GM23338 (cell line): ENCODE results near the gene OVAAL. TPM values are rescaled to one million over a fixed set of nuclear protein-coding genes. Genes with fewer than 3 reads are reported as not detected.

Experiments used
- ATAC-seq: fragments of 200-7000 bp; cut with Tn5 transposase; 3 replicates; pipeline ENCODE4 v1.9.1; 2020
- DNase-seq: peaks from one replicate; pipeline ENCODE4 v3.0.0-alpha.2; 2015; ENCODE audit warnings: low spot score
- H2AFZ ChIP-seq: fragments of 200-600 bp; sonication (generic); 2 replicates; pipeline ENCODE4 v1.8.0; 2016; ENCODE audit warnings: antibody characterized with exemption, mild to moderate bottlenecking, moderate library complexity
- H3F3A ChIP-seq: fragments of 200-600 bp; sonication (generic); replicated peaks from 2 replicates; pipeline ENCODE4 v1.8.0; 2017; ENCODE audit warnings: antibody characterized with exemption, mixed run types, low read depth
- H3K27ac ChIP-seq: fragments of 200-600 bp; sonication (generic); 2 replicates; pipeline ENCODE4 v1.6.1; 2016; ENCODE audit warnings: low read depth
- H3K27me3 ChIP-seq: fragments of 200-600 bp; sonication (generic); 2 replicates; pipeline ENCODE4 v1.8.0; 2016; ENCODE audit warnings: mild to moderate bottlenecking, mixed run types, moderate library complexity; ENCODE audit not compliant: insufficient read depth
- H3K36me3 ChIP-seq: fragments of 200-600 bp; sonication (generic); 2 replicates; pipeline ENCODE4 v1.8.0; 2016; ENCODE audit warnings: mild to moderate bottlenecking; ENCODE audit not compliant: insufficient read depth
- H3K4me1 ChIP-seq: fragments of 200-600 bp; sonication (generic); 2 replicates; pipeline ENCODE4 v1.8.0; 2016; ENCODE audit warnings: mild to moderate bottlenecking, moderate library complexity; ENCODE audit not compliant: insufficient read depth
- H3K4me2 ChIP-seq: fragments of 200-600 bp; sonication (generic); 2 replicates; pipeline ENCODE4 v1.7.1; 2017; ENCODE audit warnings: mixed run types
- H3K4me3 ChIP-seq: fragments of 200-600 bp; sonication (generic); 2 replicates; pipeline ENCODE4 v1.6.1; 2016; ENCODE audit warnings: mixed run types
- H3K79me2 ChIP-seq: fragments of 200-600 bp; sonication (generic); replicated peaks from 2 replicates; pipeline ENCODE4 v1.8.0; 2017; ENCODE audit warnings: mild to moderate bottlenecking; ENCODE audit not compliant: insufficient read depth
- H3K9me2 ChIP-seq: fragments of 200-600 bp; sonication (generic); 2 replicates; pipeline ENCODE4 v1.8.0; 2017; ENCODE audit not compliant: insufficient read depth
- H4K20me1 ChIP-seq: fragments of 200-600 bp; sonication (generic); replicated peaks from 2 replicates; pipeline ENCODE4 v1.8.0; 2017; ENCODE audit warnings: mild to moderate bottlenecking; ENCODE audit not compliant: insufficient read depth
- H3K27ac Mint-ChIP-seq: 2 replicates; pipeline ENCODE4 v1.8.0; 2020; ENCODE audit warnings: inconsistent platforms, mild to moderate bottlenecking, moderate library complexity, mixed read lengths
- H3K27me3 Mint-ChIP-seq: 3 replicates; pipeline ENCODE4 v1.8.0; 2022; ENCODE audit warnings: low read depth, mild to moderate bottlenecking, moderate library complexity, mixed read lengths, inconsistent platforms; ENCODE audit not compliant: insufficient read depth, poor library complexity
- H3K36me3 Mint-ChIP-seq: 3 replicates; pipeline ENCODE4 v1.8.0; 2021; ENCODE audit warnings: low read depth, mild to moderate bottlenecking, inconsistent platforms, moderate library complexity, mixed read lengths
- H3K4me1 Mint-ChIP-seq: 3 replicates; pipeline ENCODE4 v1.8.0; 2020; ENCODE audit warnings: mild to moderate bottlenecking, inconsistent platforms, mixed read lengths
- H3K4me3 Mint-ChIP-seq: 3 replicates; pipeline ENCODE4 v1.8.0; 2021; ENCODE audit warnings: moderate library complexity, mild to moderate bottlenecking, inconsistent platforms, mixed read lengths
- H3K9me3 Mint-ChIP-seq: 3 replicates; pipeline ENCODE4 v1.8.0; 2020; ENCODE audit warnings: moderate library complexity, mild to moderate bottlenecking, inconsistent platforms, mixed read lengths
- CREB1 ChIP-seq: fragments of 250-450 bp; sonication (Bioruptor Pico); IDR thresholded peaks from 2 replicates; pipeline ENCODE4 v1.5.0; 2020; ENCODE audit warnings: low read depth, mild to moderate bottlenecking, moderate library complexity
- EZH2phosphoT487 ChIP-seq: fragments of 200-600 bp; sonication (generic); IDR thresholded peaks from one replicate; pipeline ENCODE4 v1.8.1; 2018; ENCODE audit warnings: antibody characterized with exemption; ENCODE audit not compliant: unreplicated experiment
- JUNB ChIP-seq: IDR thresholded peaks from one replicate; pipeline ENCODE4 v1.6.1; 2016; ENCODE audit warnings: antibody characterized with exemption; ENCODE audit not compliant: unreplicated experiment
- NANOG ChIP-seq: IDR thresholded peaks from 2 replicates; pipeline ENCODE4 v1.6.1; 2016; ENCODE audit warnings: antibody characterized with exemption, borderline replicate concordance
- REST ChIP-seq: IDR thresholded peaks from one replicate; pipeline ENCODE4 v1.6.1; 2018; ENCODE audit warnings: antibody characterized with exemption; ENCODE audit not compliant: unreplicated experiment
- ZNF114 ChIP-seq: fragments of 250-450 bp; sonication (Bioruptor Pico); IDR thresholded peaks from 2 replicates; pipeline ENCODE4 v1.5.0; 2020; ENCODE audit warnings: mild to moderate bottlenecking, moderate library complexity
- ZNF331 ChIP-seq: fragments of 250-450 bp; sonication (Bioruptor Pico); IDR thresholded peaks from 2 replicates; pipeline ENCODE4 v1.5.0; 2020; ENCODE audit warnings: low read depth, mild to moderate bottlenecking, moderate library complexity
- polyA plus RNA-seq: library from polyadenylated mRNA; unstranded; fragments of >200 nt; fragmentation: Nextera tagmentation; extraction: Ambion mirVana; gene quantifications from 2 replicates; pipeline ENCODE4 v1.2.1, GENCODE V29; 2016
- total RNA-seq: library from RNA; depleted of rRNA; stranded (reverse); fragments of >200 nt; shearing (Covaris generic); gene quantifications from 2 replicates; pipeline ENCODE4 v1.2.3, GENCODE V29; 2014
- TF ChIP-seq, protein P1 (sequence below): fragments of 250-450 bp; sonication (Bioruptor Pico); IDR thresholded peaks from 2 replicates; pipeline ENCODE4 v1.5.0; 2020; ENCODE audit warnings: mild to moderate bottlenecking, moderate library complexity
- TF ChIP-seq, protein P2 (sequence below), 2 experiments: fragments of 200-600 bp in 1 of 2; sonication (generic) in 1 of 2; conservative IDR thresholded peaks; 2 replicates each; pipeline versions ENCODE4 v1.5.1 to v1.6.1; 2016 to 2017; ENCODE audit warnings: antibody characterized with exemption in 2 of 2, low read depth in 2 of 2, mild to moderate bottlenecking in 2 of 2, moderate library complexity in 1 of 2
- TF ChIP-seq, protein P3 (sequence below): IDR thresholded peaks from 2 replicates; pipeline ENCODE4 v1.6.1; 2016; ENCODE audit warnings: antibody characterized with exemption

Gene OVAAL
- total and polyA plus RNA-seq, 2 experiments from 2014 or later, result not detected

- Mint-ChIP-seq H3K27me3 (no peaks in the 10 kb centered on the region), H3K4me1 (peaks cover 8% of the 10 kb centered on the region), H3K27ac (no peak overlapping the region), H3K9me3 (no peaks in the 10 kb centered on the region), H3K36me3 (no peaks in the 10 kb centered on the region), H3K4me3 (no peak overlapping the region)
- Histone ChIP-seq H3K27ac (no peak overlapping the region), H3K4me2 (no peak overlapping the region), H3K79me2 (no peaks in the 10 kb centered on the region), H4K20me1 (no peaks in the 10 kb centered on the region), H3F3A (no peaks in the 10 kb centered on the region), H3K36me3 (no peaks in the 10 kb centered on the region), H3K9me2 (no peaks in the 10 kb centered on the region), H2AFZ (no peak overlapping the region; the same call in 1 of the 2 replicates), H3K4me1 (peaks cover under 1% of the 10 kb centered on the region), H3K27me3 (no peaks in the 10 kb centered on the region), H3K4me3 (no peak overlapping the region)
- DNase-seq (no peak), ATAC-seq (no peak)
- TF ChIP-seq, protein P1, sequence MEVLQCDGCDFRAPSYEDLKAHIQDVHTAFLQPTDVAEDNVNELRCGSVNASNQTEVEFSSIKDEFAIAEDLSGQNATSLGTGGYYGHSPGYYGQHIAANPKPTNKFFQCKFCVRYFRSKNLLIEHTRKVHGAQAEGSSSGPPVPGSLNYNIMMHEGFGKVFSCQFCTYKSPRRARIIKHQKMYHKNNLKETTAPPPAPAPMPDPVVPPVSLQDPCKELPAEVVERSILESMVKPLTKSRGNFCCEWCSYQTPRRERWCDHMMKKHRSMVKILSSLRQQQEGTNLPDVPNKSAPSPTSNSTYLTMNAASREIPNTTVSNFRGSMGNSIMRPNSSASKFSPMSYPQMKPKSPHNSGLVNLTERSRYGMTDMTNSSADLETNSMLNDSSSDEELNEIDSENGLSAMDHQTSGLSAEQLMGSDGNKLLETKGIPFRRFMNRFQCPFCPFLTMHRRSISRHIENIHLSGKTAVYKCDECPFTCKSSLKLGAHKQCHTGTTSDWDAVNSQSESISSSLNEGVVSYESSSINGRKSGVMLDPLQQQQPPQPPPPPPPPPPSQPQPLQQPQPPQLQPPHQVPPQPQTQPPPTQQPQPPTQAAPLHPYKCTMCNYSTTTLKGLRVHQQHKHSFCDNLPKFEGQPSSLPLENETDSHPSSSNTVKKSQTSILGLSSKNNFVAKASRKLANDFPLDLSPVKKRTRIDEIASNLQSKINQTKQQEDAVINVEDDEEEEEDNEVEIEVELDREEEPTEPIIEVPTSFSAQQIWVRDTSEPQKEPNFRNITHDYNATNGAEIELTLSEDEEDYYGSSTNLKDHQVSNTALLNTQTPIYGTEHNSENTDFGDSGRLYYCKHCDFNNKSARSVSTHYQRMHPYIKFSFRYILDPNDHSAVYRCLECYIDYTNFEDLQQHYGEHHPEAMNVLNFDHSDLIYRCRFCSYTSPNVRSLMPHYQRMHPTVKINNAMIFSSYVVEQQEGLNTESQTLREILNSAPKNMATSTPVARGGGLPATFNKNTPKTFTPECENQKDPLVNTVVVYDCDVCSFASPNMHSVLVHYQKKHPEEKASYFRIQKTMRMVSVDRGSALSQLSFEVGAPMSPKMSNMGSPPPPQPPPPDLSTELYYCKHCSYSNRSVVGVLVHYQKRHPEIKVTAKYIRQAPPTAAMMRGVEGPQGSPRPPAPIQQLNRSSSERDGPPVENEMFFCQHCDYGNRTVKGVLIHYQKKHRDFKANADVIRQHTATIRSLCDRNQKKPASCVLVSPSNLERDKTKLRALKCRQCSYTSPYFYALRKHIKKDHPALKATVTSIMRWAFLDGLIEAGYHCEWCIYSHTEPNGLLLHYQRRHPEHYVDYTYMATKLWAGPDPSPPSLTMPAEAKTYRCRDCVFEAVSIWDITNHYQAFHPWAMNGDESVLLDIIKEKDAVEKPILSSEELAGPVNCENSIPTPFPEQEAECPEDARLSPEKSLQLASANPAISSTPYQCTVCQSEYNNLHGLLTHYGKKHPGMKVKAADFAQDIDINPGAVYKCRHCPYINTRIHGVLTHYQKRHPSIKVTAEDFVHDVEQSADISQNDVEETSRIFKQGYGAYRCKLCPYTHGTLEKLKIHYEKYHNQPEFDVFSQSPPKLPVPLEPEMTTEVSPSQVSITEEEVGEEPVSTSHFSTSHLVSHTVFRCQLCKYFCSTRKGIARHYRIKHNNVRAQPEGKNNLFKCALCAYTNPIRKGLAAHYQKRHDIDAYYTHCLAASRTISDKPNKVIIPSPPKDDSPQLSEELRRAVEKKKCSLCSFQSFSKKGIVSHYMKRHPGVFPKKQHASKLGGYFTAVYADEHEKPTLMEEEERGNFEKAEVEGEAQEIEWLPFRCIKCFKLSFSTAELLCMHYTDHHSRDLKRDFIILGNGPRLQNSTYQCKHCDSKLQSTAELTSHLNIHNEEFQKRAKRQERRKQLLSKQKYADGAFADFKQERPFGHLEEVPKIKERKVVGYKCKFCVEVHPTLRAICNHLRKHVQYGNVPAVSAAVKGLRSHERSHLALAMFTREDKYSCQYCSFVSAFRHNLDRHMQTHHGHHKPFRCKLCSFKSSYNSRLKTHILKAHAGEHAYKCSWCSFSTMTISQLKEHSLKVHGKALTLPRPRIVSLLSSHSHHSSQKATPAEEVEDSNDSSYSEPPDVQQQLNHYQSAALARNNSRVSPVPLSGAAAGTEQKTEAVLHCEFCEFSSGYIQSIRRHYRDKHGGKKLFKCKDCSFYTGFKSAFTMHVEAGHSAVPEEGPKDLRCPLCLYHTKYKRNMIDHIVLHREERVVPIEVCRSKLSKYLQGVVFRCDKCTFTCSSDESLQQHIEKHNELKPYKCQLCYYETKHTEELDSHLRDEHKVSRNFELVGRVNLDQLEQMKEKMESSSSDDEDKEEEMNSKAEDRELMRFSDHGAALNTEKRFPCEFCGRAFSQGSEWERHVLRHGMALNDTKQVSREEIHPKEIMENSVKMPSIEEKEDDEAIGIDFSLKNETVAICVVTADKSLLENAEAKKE (CRISPR knock-in tag), result no peak
- TF ChIP-seq NANOG (no peak), JUNB (no peak), ZNF331 (CRISPR knock-in tag) (no peak), ZNF114 (no peak), REST (no peak), CREB1 (CRISPR knock-in tag) (no peak), EZH2phosphoT487 (no peak)
- TF ChIP-seq, protein P2, sequence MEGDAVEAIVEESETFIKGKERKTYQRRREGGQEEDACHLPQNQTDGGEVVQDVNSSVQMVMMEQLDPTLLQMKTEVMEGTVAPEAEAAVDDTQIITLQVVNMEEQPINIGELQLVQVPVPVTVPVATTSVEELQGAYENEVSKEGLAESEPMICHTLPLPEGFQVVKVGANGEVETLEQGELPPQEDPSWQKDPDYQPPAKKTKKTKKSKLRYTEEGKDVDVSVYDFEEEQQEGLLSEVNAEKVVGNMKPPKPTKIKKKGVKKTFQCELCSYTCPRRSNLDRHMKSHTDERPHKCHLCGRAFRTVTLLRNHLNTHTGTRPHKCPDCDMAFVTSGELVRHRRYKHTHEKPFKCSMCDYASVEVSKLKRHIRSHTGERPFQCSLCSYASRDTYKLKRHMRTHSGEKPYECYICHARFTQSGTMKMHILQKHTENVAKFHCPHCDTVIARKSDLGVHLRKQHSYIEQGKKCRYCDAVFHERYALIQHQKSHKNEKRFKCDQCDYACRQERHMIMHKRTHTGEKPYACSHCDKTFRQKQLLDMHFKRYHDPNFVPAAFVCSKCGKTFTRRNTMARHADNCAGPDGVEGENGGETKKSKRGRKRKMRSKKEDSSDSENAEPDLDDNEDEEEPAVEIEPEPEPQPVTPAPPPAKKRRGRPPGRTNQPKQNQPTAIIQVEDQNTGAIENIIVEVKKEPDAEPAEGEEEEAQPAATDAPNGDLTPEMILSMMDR (conservative IDR thresholded peaks at IDR 0.05; ENCODE audit: low read depth in 2 of 2), result no peak
- TF ChIP-seq, protein P3, sequence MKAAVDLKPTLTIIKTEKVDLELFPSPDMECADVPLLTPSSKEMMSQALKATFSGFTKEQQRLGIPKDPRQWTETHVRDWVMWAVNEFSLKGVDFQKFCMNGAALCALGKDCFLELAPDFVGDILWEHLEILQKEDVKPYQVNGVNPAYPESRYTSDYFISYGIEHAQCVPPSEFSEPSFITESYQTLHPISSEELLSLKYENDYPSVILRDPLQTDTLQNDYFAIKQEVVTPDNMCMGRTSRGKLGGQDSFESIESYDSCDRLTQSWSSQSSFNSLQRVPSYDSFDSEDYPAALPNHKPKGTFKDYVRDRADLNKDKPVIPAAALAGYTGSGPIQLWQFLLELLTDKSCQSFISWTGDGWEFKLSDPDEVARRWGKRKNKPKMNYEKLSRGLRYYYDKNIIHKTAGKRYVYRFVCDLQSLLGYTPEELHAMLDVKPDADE, result no peak
Measured at GRCh38 chr1:180615493-180616290, 56.9 kb downstream of the OVAAL start.
